GM18907 (cell line): ENCODE measurements around the gene RTL5.
A peak's percentile ranks its signal among the peaks of the same experiment; 100 is the strongest.

Source experiments
- ATAC-seq: cut with Tn5 transposase; IDR thresholded peaks from one replicate; pipeline ENCODE4 v1.9.1; 2021; ENCODE audit warnings: mild to moderate bottlenecking, moderate library complexity; ENCODE audit not compliant: unreplicated experiment

Gene RTL5

GRCh38 chrX:72110051-72110875 is 21.5 kb downstream of the RTL5 start:
- no peak for ATAC-seq

- no peak for ATAC-seq
These were observed 23.0 kb downstream of the RTL5 start for GRCh38 chrX:72108666-72109065.

GRCh38 chrX:72107841-72108595 is 23.7 kb downstream of the RTL5 start:
- no peak for ATAC-seq

- no peak for ATAC-seq
These were observed 24.4 kb downstream of the RTL5 start for GRCh38 chrX:72107320-72107719.

- ATAC-seq: peak; percentile 44
These were observed 26.3 kb downstream of the RTL5 start for GRCh38 chrX:72105436-72105835.

- ATAC-seq: no peak
These were observed 29.0 kb downstream of the RTL5 start for GRCh38 chrX:72102760-72103159.

GRCh38 chrX:72102126-72102525 is 29.6 kb downstream of the RTL5 start:
- ATAC-seq: no peak

GRCh38 chrX:72101597-72102037 is 30.1 kb downstream of the RTL5 start:
- ATAC-seq: no peak

GRCh38 chrX:72100824-72101351 is 30.8 kb downstream of the RTL5 start:
- ATAC-seq: peak; percentile 85

GRCh38 chrX:72100051-72100755 is 31.5 kb downstream of the RTL5 start:
- ATAC-seq: no peak

GRCh38 chrX:72097098-72097497 is 34.6 kb downstream of the RTL5 start:
- ATAC-seq: no peak

- no peak for ATAC-seq
These were observed 36.3 kb downstream of the RTL5 start for GRCh38 chrX:72095370-72095769.

GRCh38 chrX:72094894-72095293 is 36.8 kb downstream of the RTL5 start:
- ATAC-seq: peak; percentile 86

GRCh38 chrX:72089254-72089653 is 42.5 kb downstream of the RTL5 start:
- no peak for ATAC-seq

- no peak for ATAC-seq
These were observed 43.0 kb downstream of the RTL5 start for GRCh38 chrX:72088761-72089160.

GRCh38 chrX:72086995-72087394 is 44.7 kb downstream of the RTL5 start:
- ATAC-seq: no peak

- no peak for ATAC-seq
These were observed 47.6 kb downstream of the RTL5 start for GRCh38 chrX:72084114-72084513.

- ATAC-seq: no peak
These were observed 48.4 kb downstream of the RTL5 start for GRCh38 chrX:72083291-72083690.

GRCh38 chrX:72081605-72082320 is 50.0 kb downstream of the RTL5 start:
- ATAC-seq: no peak

GRCh38 chrX:72080800-72081199 is 50.9 kb downstream of the RTL5 start:
- ATAC-seq: no peak

GRCh38 chrX:72080150-72080549 is 51.6 kb downstream of the RTL5 start:
- no peak for ATAC-seq
